Smooth muscle cell of the brain vasculature (primary cell): Measurements from ENCODE around the gene DSE.

Experiments used
- DNase-seq: peaks from one replicate; pipeline ENCODE4 v3.0.0-alpha.2; 2012; ENCODE audit warnings: low read depth, low spot score

Gene DSE

DNA sequence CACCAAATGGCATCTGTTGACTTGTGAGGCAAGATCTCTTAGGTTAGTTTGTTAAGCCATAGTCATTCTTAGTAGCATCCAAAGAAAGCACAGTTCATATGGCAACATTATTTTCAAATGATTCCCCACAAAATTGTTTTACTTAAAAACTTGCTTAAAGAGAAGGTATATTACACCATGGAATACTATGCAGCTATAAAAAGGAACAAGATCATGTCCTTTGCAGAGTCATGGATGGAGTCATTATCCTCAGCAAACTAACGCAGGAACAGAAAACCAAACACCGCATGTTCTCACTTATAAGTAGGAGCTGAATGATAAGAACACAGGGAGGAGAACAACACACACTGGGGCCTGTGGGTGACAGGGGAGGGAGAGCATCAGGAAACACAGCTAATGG lies 10.9 kb upstream of the DSE start:
- no peak for DNase-seq

DNA sequence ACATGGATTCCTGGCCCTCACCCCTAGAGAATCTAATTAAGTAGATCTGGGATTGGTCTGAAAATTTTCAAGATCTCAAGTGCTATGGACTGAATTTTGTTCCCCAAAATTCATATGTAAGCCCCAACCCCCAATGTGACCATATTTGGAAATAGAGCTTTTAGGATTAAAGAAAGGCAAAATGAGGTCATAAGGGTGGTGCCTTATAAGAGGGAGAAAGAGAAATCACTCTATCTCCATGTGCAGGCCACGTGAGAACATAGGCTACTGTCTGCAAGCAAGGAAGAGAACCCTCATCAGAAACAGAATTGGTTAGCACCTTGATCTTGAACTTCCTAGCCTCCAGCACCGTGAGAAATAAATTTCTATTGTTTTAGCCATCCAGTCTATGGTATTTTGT lies 8.5 kb upstream of the DSE start:
- no peak for DNase-seq

DNA sequence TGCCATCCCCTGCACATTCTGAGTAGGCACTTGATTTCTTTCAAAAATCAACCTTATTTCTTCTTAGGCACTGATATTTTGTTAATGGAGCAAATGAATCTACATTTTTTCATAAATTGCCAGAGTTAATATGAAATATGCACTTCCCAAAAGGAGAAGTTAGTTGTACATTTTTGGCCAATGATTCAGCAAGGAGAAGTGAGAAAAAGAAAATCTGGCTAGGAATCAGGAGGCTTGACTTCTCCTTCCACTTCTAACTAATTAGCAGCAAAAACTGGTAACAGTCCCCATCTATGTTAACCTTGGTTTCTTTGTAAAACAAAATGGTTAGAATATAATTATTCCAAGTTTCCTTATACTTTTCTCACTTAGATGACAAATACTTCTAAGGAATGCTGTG lies 7.0 kb upstream of the DSE start:
- DNase-seq, result no peak

DNA sequence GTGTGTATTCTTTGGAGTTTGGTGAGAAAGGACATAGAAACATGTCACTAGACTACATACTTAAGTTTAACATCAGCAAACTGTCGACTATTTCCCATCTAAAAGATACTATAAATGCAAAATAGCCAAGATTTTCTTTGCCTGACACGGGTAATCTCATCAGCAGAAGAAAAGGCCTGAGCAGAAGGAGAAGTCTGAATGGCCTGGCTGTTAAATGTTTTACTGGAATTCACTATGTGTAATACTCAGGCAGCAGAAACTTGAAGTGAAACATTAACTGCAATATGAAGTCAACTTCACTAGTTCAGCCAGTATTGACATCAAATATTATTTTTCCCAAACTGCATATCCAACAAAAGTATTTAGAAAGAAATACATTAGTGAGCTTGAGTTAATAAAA lies 6.4 kb upstream of the DSE start:
- no peak for DNase-seq

DNA sequence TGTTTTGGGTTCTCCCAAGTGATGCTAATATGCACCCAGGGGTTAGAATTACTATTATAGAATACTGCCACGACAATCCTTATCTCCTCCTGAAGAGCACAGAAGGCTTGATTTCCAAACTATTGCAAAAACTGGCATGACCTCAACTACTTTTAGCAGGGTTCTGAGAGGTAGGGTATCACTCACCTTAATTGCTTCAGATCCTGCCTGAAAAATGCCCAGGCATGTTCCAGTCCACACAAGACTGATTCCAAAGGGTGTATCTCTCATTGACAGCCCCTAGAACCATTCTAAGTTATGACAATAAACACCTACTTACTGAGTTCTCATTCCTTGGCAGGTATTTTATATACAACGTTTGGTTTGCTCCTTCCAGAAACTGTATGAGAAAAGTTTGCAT lies 5.0 kb upstream of the DSE start:
- DNase-seq, result no peak

DNA sequence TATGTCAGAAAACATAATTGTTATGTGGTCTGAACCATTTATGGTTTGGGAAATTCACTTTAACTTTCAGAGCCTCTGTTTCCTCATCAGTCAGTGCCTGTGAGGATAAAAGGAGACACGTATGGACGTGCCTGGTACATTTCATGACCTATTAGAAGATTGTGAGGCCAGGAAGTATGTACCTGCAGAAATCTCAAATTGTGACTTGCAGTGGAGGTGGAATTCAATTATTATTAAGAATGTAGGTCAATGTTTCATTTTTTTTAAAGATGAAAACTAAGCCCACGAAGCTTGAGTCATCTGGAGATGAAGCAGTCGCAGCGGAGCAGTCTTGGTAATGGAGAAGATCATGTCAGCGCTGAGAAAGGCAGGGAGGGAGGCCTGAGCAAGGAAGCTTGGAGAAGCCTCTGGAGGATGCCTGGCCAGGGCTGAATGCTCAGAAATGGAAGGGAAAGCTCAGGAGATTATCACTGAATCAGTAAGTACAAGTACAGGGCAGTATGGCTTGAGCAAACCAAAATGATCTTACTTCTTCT lies 3.9 kb upstream of the DSE start:
- DNase-seq, result no peak

DNA sequence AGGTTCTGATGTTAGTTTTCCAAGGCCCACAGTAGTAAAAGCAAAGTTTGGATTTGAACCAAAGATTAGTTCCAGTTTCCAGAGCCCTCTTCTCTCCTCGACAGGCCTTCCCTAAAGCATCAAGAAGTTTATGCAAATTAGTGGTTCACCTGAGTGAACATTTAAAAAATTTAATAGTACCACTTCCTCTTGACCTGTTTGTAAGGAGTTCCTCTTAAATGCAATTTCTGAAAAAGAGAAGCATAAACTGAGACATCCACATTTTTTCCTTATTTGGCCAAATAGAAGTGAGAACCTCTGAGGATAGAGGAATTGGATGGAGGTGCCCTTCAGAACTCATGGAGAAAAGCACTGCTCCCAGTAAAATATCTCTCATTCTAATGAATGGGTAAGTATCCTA lies 1.2 kb upstream of the DSE start:
- DNase-seq, result no peak

DNA sequence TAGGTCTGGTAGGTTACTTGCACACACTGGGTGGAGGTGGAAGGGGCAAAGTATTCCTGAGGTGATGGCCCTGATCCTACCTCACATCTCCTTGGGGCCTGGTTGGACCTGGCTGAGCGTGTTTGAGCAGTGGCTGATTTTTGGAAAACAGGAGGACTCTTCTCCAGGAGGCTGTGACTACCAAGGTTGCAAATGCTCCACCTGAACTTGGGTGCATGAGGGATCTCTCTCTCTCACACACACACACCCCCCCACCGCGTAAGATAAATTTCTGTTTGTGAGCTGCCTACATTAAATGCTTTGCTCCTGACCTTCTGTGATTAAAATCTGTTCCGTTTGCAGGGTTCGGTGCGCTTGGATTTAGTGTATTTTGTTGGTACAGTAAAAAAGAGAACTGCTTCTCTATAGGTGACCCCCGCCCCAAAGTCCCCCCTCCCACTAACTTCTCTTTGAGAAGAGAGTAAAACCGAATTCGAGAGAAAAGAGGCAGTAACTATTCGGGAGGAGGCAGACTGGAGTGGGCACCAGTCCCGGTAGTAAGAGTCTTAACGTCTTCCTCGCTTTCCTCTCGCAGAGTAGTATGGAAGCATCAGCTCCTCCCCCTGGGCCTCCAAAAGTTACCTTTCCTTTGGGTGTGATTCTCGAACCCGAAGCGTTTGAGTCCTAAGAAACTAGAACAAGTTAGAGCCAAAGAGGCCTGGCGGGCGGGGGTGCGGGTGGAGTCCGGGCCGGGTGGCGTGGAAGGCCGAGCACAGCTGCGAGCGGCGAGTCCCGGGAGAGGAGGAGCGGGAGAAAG lies 585 bp upstream of the DSE start:
- peak; percentile 31 for DNase-seq

DNA sequence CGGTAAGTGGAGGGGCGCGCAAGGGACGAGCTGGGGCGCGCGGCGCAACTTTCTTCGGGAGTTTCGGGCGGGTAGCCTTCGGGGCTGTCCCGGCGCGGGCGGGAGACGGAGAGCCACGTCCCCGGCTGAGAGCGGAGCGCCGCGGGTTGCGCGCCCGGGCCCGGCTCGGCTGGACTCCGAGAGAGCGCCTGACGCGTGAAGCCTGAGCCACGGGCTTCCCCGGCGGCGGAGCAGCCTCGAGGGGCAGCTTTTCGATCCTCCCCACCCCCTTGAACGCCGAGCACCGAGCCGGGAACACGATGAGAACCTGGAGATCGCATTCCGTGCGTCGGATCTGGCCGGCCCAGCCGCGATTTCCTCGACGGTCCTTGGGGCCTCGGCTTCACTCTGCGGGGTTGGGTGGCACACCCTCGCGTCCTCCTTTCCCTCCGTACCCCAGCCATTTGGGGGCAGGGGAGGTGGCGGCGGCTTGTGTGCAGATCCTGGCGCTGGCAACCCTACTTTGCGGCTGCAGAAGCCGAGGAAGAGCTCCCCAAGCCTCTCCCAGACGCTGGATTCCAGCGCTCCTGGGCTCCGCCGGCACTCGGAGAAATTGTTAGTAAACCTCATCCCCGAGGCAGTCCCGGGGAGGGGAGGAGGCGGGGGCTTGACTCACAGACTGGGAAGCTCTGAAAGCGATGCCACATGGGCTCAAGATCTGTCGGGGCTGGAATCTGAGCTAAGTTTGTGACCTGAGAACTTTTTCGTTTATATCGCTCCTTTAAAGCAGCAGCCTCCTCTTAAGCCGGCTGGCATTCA lies 572 bp downstream of the DSE start:
- peak; percentile 73 for DNase-seq

DNA sequence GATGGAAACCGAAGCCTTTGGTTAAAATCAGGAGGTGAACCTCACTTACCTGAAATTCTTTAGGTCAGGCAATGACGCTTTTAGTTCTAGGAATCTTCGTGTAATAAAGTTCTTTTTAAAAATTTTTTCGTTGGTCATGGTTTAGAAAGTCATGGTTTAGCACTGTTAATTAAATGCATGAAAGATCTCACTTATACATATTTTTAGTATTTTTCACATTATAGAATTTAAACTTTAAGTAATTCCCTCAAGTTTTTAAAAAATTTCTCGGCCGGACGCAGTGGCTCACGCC lies 1.1 kb downstream of the DSE start:
- DNase-seq, result no peak

DNA sequence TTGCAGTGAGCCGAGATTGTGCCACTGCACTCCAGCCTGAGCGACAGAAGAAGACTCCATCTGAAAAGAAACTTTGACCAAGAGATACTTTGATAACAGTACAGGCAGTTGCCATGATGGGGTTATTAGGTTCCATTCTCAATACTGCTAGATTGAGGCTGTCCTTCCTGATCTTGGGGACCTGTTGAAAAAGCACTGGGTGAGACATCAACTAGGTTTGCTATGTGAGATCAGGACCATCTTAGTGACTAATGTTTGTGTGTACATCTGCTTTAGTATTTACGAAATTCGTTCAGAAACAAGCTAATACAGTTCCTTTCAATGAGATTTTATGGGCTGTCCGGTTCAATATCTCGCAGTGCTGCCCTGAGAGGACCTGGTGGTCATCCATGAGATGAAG lies 2.6 kb downstream of the DSE start:
- no peak for DNase-seq

DNA sequence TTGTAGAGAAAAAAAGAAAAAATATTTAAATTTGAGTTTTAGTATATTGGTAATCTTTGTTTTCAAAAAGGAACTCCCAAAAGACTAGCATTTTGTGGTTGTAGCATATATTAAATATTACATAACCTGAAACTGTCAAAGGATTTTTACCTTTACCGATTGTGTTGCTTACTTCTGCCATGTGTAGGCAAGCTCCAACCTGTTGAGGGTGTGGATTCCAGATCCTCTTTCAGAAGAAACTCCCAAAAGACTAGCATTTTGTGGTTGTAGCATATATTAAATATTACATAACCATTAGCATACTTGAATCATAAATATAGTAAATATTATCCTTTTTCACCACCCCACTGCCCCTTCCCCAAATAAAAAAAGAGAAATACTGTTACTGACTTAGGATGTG lies 3.2 kb downstream of the DSE start:
- DNase-seq, result no peak

DNA sequence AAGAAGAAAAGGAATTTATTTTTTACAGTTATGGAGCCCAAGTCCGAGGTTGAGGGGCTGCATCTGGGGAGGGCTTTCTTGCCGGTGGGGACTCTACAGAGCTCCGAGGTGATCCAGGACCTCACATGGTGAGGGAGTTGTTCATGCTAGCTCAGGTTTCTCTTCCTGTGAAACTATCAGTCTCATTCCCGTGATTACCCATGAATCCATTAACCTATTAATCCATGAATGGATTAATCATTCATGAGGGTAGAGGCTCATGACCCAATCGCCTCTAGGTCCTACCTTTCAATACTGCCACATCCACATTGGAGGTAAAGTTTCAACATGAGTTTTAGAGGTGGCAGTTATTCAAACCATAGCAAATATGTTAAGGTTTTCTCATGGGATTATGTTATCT lies 3.8 kb downstream of the DSE start:
- no peak for DNase-seq

DNA sequence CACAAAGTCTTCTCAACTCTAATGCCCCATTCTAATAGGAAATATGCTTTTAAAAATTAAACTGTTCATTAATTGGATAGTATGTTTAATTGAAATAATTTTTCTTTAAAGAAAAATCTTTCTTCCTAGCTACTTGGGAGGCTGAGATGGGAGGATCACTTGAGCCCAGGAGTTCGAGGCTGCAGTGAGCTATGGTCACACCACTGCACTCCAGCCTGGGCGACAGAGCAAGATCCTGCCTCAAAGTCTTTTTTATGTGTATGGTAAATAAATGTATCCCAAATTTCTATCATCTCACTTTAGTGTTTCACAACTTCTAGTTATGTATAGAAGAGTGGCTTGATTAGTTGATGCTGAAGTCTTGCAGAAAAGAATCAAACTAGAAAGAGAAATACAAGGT lies 4.5 kb downstream of the DSE start:
- no peak for DNase-seq

DNA sequence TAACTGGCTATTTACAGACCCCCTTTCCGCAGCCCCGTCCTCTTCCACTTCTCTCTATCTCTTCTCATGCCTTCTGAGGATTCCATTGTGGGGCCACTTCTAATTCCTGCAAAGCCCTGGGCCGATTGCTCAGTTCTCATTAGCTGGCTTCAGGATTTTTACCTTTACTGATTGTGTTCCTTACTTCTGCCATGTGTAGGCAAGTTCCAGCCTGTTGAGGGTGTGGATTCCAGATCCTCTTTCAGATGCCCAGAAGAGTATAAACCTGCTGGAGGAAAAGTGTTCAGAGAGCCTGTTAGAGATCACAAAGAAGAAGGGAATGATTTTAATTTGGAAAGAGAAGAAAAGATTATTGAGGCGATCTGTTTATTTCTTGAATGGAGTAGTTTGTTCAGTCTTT lies 5.4 kb downstream of the DSE start:
- no peak for DNase-seq

DNA sequence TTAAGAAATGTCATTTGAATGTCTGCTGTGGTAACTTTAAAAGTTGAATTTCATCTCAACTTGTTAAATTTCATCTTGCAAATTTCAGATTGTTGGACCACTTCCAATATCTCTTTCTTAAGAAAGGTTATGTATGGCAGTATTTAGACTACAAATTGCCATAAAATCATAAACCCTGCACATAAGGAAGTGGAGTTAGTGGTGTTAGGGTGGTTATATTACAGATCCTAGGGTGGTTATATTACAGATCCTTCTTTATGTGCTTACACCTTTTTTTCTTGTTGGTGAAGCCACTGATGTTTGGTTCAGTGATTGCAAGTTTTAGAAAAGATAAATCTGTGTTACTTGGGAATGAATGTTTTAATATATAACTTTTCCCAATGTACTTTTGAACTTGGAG lies 9.0 kb downstream of the DSE start:
- DNase-seq, result no peak

DNA sequence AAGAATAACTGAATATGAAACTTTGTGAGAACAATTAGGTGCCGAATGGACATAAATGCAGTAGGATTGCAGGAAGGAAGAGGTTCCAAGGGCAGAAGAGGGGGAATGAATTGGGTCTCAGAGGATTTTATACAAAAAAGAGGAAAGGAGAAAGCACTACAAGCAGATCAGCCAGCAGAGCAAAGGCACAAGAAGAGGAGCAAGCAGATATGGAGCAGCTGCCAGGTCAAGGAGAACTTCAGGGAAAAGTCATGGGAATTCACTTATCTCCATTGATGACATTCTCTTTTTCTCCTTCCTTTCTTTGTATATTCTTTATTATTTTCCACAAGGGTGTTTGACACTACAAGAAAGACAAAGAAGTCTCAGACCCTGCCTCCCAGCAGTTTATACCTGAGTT lies 9.6 kb downstream of the DSE start:
- DNase-seq, result no peak

DNA sequence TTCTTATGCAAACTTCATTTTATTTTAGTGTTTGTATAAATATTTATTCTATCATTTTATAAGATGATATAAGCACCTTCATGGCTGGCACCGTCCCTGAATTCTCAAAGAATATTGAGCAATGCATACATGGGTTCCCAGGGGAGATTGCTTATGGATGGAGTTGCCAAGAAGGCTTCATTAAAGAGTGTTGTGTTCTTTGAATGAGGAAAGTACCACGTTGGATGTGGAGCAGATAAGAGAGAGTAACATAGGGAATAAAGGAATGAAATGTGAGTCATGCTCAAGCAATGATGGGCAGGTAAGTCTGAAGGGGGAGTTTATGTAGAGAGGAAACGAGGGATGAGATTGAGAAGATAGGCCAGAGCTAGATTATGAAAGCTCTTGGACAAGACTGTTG lies 10.3 kb downstream of the DSE start:
- no peak for DNase-seq

DNA sequence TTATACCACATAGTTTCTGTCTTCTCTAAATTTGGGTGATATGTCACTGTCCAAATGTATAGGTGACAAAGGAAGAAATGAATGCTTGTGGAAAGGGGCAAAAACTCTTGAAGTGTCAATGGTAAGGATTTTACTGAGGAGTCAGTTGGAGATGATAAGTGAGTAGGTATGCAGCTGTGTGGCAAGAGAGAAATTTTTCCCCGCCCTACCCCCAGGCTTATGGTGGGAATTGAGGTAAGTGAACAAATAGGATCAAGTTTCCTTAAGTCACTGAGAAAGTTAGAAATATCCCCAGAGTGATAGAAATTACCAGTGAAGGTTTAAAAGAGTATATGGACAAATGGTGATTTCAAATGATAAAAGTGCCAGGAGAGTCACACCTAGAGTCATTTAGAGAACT lies 11.8 kb downstream of the DSE start:
- DNase-seq, result no peak

DNA sequence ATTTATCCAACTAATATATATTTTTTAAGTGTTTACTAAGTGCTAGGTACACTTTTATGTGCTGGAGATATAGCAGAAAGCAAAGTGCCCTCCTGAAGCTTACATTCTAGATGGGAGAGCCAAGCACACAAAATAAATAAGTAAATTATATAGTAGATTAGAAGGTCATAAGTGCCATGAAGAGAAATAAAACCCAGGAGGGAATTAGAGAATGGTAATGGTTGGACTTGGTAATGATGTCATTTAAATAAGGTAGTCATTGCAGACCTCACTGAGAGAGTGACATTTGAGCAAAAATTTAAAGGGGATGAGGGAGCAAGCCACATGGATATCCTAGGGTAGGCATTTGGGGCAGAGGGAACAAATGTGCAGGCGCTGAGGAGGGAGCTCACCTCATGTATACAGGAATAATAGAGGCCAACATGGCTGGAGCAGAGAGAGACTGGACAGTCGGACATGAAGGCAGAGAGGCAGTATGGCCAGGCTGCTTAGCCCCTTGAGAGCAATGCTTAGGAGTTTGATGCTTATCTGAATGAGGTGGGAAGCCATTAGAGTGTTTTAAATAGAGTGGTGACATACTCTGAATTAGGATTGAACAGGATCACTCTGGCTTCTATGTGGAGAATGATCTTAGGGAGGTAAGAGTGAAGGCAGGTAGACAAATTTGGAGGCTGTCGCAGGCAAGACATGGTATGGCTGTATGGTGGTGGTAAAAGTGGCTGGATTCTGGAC lies 14.1 kb downstream of the DSE start:
- DNase-seq, result no peak

DNA sequence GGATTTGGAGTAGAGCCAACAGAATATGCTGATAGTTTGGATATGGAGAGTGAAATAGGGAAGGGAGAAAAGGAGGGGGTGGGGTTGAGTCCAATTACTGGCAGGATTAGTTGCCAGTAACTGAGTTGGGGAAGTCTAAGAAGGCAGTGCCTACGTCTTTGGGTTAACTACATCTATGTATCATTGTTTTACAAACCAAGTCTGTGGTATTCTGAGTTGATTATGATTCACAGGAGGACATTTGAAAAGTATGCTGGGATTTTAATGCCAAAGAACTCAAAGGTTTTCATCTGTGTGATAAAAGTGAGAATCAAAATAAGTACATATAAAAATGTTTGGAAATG lies 14.7 kb downstream of the DSE start:
- no peak for DNase-seq

DNA sequence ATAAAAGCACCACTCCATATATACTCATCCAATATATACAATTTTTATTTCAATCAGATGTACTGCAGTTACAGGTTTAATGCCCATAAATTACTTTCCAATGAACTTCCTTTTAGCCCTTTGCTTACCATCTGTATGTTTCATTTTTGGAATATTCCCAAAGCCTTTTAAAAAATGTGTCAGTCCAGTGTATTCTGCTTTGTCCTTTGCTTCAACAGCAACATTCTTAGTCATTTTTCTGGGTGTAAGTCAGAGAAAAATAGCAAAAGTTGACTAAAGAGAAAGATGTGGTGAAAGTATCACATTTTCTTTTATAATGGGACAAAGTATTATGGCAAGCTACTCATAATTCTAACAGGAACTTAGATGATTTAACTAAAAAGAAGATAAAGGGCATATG lies 15.2 kb downstream of the DSE start:
- DNase-seq, result no peak
